Gastrocnemius medialis (tissue), 4 donors: ENCODE data around the gene SEMA3G. TPM values are rescaled to one million over a fixed set of nuclear protein-coding genes. Genes with fewer than 3 reads are reported as not detected.

Experiments used
- ATAC-seq, 2 donors: fragments of 150-250 bp; one replicate each; pipeline ENCODE4 v1.9.1; 2016
- DNase-seq, 2 donors: peaks; one replicate each; pipeline ENCODE4 v3.0.0-alpha.2; 2019
- H3K27ac ChIP-seq, 4 donors: fragments of 200-600 bp; sonication (generic); 1 replicate in 1 of 4; 2 replicates in 3 of 4; pipeline ENCODE4 v1.5.1; 2016 to 2018; ENCODE audit warnings: mild to moderate bottlenecking in 2 of 4, moderate library complexity in 1 of 4
- H3K27me3 ChIP-seq, 3 donors: fragments of 200-600 bp; sonication (generic) in 2 of 3; 1 replicate in 1 of 3; 2 replicates in 2 of 3; pipeline versions ENCODE4 v1.5.1 to v1.6.0; 2016 to 2019; ENCODE audit warnings: mild to moderate bottlenecking in 1 of 3, moderate library complexity in 1 of 3
- H3K36me3 ChIP-seq, 2 donors: fragments of 200-600 bp; sonication (generic) in 1 of 2; one replicate each; pipeline ENCODE4 v1.5.1; 2017 to 2018
- H3K4me1 ChIP-seq, 2 donors: fragments of 200-600 bp; sonication (generic) in 1 of 2; one replicate each; pipeline ENCODE4 v1.5.1; 2016 to 2017; ENCODE audit warnings: mild to moderate bottlenecking in 2 of 2
- H3K4me3 ChIP-seq, 4 donors: fragments of 200-600 bp; sonication (generic) in 3 of 4; 1 replicate in 1 of 4; 2 replicates in 3 of 4; pipeline ENCODE4 v1.5.1; 2016 to 2019; ENCODE audit warnings: mild to moderate bottlenecking in 2 of 4
- H3K9me3 ChIP-seq, 3 donors: fragments of 200-600 bp; sonication (generic) in 2 of 3; 1 replicate in 1 of 3; 2 replicates in 2 of 3; pipeline ENCODE4 v1.5.1; 2016 to 2019
- CTCF ChIP-seq, 5 experiments: fragments of 450-650 bp in 3 of 5; fragments of 200-600 bp in 2 of 5; sonication (generic) in 2 of 5; IDR thresholded peaks in 4 of 5; conservative IDR thresholded peaks in 1 of 5; 1 replicate in 4 of 5; 2 replicates in 1 of 5; pipeline ENCODE4 v1.5.1; 2016 to 2019; ENCODE audit warnings: antibody characterized with exemption in 5 of 5, mild to moderate bottlenecking in 3 of 5, moderate library complexity in 3 of 5
- POLR2A ChIP-seq, 2 donors: fragments of 450-650 bp; IDR thresholded peaks; one replicate each; pipeline ENCODE4 v1.6.1; 2017; ENCODE audit warnings: antibody characterized with exemption in 2 of 2, mild to moderate bottlenecking in 2 of 2, moderate library complexity in 2 of 2
- in situ Hi-C, 4 donors: fragments of 200-750 bp; cut with MboI; loops; one replicate each; pipeline versions ENCODE4 v1.15.0 to v1.8.0; 2017; ENCODE audit warnings: low sequenced_read_pairs in 4 of 4
- intact Hi-C: fragments of 100-400 bp; cut with DNase I; formaldehyde crosslinking; loops from one replicate; pipeline ENCODE4 v1.15.1; 2023; ENCODE audit warnings: low total_unique reads
- total RNA-seq, 4 donors: library from RNA; depleted of rRNA; stranded (reverse); fragments of >200 nt; gene quantifications; one replicate each; pipeline versions ENCODE4 v1.1.0 to v1.2.3, GENCODE V29; 2016

The SEMA3G gene
- total RNA-seq, 4 donors from 2014 or later, result 3.8 to 20.3 (median 13.1) TPM

DNA sequence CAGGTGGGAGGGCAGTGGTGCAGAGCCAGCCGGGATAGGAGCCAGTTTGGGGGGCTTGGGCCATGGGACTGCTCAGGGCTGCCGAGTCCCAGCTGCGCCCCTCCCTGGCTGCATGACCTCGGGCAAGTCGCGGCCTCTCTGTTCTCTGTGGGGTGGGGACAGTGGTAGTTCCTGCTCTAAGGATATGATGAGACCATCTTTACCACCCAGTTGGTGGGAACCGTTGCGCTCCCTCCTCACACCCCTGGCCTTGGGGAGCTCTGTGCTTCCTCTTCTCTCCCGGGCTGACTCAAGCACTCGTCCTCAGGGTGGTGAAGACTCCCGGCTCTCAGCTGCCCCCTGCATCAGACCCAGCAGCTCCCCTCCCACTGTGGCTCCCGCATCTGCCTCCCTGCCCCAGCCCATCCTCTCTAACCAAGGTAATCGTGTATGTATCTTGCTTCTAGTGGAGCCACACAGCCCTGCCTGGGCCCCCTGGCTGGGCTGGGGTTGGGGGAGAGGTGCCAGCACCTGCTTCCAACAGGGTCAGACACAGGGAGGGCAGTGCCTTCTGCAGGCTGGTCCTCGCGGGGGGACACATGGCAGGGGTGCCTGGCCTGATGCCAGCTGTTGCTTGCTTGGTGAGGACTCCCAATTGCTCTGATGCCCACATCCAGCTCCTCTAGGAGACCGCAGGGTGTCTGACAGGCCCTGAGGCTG, 35.1 kb upstream of the SEMA3G start:
- Histone ChIP-seq H3K36me3 (peaks cover 0 to 75% of the 10 kb centered on the region in 2 donors), H3K27me3 (no peaks in the 10 kb centered on the region), H3K4me1 (peaks cover 19 to 22% of the 10 kb centered on the region in 2 donors), H3K9me3 (no peaks in the 10 kb centered on the region), H3K4me3 (no peak overlapping the region), H3K27ac (no peak overlapping the region)
- ATAC-seq (no peak), DNase-seq (no peak)
- TF ChIP-seq POLR2A (IDR thresholded peaks at IDR 0.05) (no peak), CTCF (IDR thresholded peaks at IDR 0.05 in 4 of 5, conservative IDR thresholded peaks at IDR 0.05 in 1 of 5) (no peak)
- intact Hi-C loops (no loop called here), in situ Hi-C loops (no loop called here)

DNA sequence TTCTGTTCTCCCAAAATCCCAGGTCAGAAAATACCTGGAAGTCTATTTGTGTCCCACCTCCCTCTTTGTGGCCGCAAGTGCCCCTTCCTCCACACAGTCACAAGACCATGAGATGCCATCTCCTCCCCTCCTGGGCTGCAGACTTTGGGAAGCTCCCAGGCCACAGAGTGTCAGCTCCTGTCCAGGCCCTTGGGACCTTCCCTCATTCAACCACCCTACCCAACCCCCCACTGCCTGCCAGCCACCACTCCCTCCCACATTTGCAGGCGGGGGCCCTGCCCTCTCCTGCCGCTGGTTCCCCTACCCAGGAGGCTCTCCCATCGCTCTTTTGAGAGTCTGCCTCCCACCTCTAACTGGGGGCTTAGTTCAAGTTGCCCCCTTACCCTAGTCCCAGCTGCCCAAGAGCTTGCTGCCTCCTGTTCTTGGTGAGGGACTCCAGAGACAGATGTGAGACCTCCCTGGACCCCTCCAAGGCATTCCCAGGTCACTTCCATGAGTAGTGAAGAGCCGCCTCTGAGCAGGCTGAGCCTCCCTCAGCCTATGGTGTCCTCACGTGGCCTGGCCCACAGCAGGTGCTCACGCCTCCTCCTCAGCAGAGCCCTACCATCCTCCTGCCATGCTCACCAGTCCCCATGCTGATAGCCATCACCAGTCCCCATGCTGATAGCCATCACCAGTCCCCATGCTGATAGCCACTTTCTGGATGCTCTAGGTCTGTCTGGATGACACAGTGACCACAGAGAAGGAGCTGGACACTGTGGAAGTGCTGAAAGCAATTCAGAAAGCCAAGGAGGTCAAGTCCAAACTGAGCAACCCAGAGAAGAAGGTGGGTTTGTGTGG, 34.4 kb upstream of the SEMA3G start:
- H3K36me3 ChIP-seq, result peaks cover 0 to 82% of the 10 kb centered on the region in 2 donors
- in situ Hi-C loops (no loop called here), intact Hi-C loops (no loop called here)
- DNase-seq (no peak), ATAC-seq (no peak)
- no peaks in the 10 kb centered on the region for H3K9me3 ChIP-seq
- TF ChIP-seq POLR2A (IDR thresholded peaks at IDR 0.05) (no peak), CTCF (IDR thresholded peaks at IDR 0.05 in 4 of 5, conservative IDR thresholded peaks at IDR 0.05 in 1 of 5) (no peak)
- H3K4me3 ChIP-seq, result no peak overlapping the region
- peaks cover 12 to 14% of the 10 kb centered on the region in 2 donors for H3K4me1 ChIP-seq
- H3K27me3 ChIP-seq, result no peaks in the 10 kb centered on the region
- no peak overlapping the region for H3K27ac ChIP-seq

DNA sequence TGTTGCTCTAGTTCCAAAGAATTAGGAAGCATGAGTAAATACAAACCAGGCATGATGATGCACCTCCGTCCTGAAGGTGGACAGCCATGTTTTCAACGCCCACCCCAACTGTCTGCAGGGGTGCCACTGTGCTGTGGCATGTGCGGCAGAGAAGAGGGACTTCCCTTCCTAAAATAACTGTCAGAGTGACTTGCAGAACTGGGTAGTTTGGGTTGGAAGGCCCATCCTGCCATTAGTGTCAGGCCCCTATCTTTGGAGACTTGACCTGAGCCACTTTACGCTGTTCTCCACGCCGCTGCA, 32.8 kb upstream of the SEMA3G start:
- no peak for ATAC-seq
- DNase-seq, result no peak
- in situ Hi-C loops (no loop called here), intact Hi-C loops (no loop called here)
- no peaks in the 10 kb centered on the region for H3K27me3 ChIP-seq
- H3K4me3 ChIP-seq, result no peak overlapping the region
- no peaks in the 10 kb centered on the region for H3K4me1 ChIP-seq
- no peak overlapping the region for H3K27ac ChIP-seq
- H3K36me3 ChIP-seq, result peaks cover 0 to 95% of the 10 kb centered on the region in 2 donors
- TF ChIP-seq CTCF (IDR thresholded peaks at IDR 0.05 in 4 of 5, conservative IDR thresholded peaks at IDR 0.05 in 1 of 5), result no peak
- no peak for TF ChIP-seq POLR2A (IDR thresholded peaks at IDR 0.05)
- no peaks in the 10 kb centered on the region for H3K9me3 ChIP-seq

DNA sequence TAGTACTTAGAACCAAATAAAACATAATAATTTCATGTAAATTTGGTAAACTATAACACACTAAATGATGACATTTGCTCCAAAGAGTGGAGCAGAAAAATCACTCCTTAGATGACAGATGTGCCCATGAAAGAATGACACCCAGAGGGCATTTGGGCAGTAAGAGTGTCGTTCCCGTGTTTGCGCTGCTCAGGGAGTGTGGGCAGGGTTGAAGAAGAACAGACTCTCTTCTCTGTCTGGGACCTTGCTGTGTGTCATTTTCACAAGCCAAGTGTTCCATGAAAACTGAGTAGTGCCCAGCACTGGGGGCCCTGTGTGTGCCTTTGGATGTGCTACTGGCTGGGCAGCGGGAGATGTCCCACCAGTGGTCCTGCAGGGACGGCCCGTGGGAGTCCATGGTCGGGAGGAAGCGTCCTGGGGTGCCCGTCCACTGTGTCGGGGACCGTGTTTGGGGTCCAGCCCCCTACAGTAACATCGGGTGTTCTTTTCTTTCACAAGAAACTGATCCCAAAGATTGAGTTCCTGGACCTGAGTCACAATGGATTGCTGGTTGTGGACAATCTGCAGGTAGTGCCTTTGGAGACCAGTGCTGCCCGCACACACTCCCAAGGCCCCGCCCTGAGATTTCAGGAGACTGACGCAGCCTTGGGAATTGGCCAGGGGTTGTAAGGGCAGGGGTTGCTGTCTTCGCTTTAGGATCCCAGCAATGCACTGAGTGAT, 32.3 kb upstream of the SEMA3G start:
- intact Hi-C loops (no loop called here), in situ Hi-C loops (no loop called here)
- ATAC-seq (no peak), DNase-seq (no peak)
- Histone ChIP-seq H3K27ac (no peak overlapping the region), H3K9me3 (no peaks in the 10 kb centered on the region), H3K4me3 (no peak overlapping the region), H3K36me3 (peaks cover 0 to 95% of the 10 kb centered on the region in 2 donors), H3K27me3 (no peaks in the 10 kb centered on the region), H3K4me1 (peaks cover 1 to 4% of the 10 kb centered on the region in 2 donors)
- TF ChIP-seq CTCF (IDR thresholded peaks at IDR 0.05 in 4 of 5, conservative IDR thresholded peaks at IDR 0.05 in 1 of 5) (no peak), POLR2A (IDR thresholded peaks at IDR 0.05) (no peak)
